H1 (cell line): ENCODE results near the gene CADM1. TPM values are rescaled to one million over a fixed set of nuclear protein-coding genes. Genes with fewer than 3 reads are reported as not detected.

ENCODE experiments used
- CHD7 ChIP-seq: fragments of 300-600 bp; sonication (generic); IDR thresholded peaks from 2 replicates; pipeline ENCODE4 v1.7.1; 2012; ENCODE audit warnings: low read length, moderate library complexity, mild to moderate bottlenecking, inconsistent platforms; ENCODE audit not compliant: insufficient replicate concordance
- JUN ChIP-seq: IDR thresholded peaks from 2 replicates; pipeline ENCODE4 v1.6.1; 2011; ENCODE audit warnings: low read depth, mild to moderate bottlenecking, improper control_type of control experiment, low read length
- RFX5 ChIP-seq: IDR thresholded peaks from 2 replicates; pipeline ENCODE4 v1.6.1; 2011; ENCODE audit warnings: low read depth, low read length, improper control_type of control experiment, borderline replicate concordance
- SRF ChIP-seq: IDR thresholded peaks from 2 replicates; pipeline ENCODE4 v1.6.1; 2011; ENCODE audit warnings: mild to moderate bottlenecking, low read depth, low read length, moderate library complexity
- polyA plus RNA-seq, 7 experiments: library from polyadenylated mRNA; depleted of rRNA in 3 of 7; stranded (reverse) in 5 of 7; unstranded in 2 of 7; fragments of >200 nt in 5 of 7; fragments of 200-250 nt in 2 of 7; gene quantifications; 1 replicate in 5 of 7; 2 replicates in 1 of 7; 4 replicates in 1 of 7; pipeline versions ENCODE4 v1.2.1 to v1.2.3, GENCODE V29; 2011 to 2013; ENCODE audit warnings: missing spikeins in 2 of 7, mixed read lengths in 2 of 7
- total RNA-seq: library from RNA; stranded (reverse); fragmentation: NEBNext Ultra II Directional; extraction: Animal tissue kit (Norgen Biotek cat#: 25700); gene quantifications from 2 replicates; pipeline ENCODE4 v1.2.1, GENCODE V29; 2021

CADM1 gene
- total and polyA plus RNA-seq, 2 of the 8 experiments (the other 6 are each of a cell fraction or from before 2014, with no cell fraction given), result 8.3 to 25.3 TPM

- TF ChIP-seq CHD7 (no peak), SRF (no peak), JUN (no peak), RFX5 (no peak)
Observed at GRCh38 chr11:115181538-115181937, 322.7 kb downstream of the CADM1 start (continued).
